HG03108 (cell line): ENCODE results near the gene PCTP.

Experiments used
- ATAC-seq: cut with Tn5 transposase; IDR thresholded peaks from one replicate; pipeline ENCODE4 v1.9.1; 2021; ENCODE audit warnings: moderate library complexity; ENCODE audit not compliant: unreplicated experiment

The PCTP gene

DNA sequence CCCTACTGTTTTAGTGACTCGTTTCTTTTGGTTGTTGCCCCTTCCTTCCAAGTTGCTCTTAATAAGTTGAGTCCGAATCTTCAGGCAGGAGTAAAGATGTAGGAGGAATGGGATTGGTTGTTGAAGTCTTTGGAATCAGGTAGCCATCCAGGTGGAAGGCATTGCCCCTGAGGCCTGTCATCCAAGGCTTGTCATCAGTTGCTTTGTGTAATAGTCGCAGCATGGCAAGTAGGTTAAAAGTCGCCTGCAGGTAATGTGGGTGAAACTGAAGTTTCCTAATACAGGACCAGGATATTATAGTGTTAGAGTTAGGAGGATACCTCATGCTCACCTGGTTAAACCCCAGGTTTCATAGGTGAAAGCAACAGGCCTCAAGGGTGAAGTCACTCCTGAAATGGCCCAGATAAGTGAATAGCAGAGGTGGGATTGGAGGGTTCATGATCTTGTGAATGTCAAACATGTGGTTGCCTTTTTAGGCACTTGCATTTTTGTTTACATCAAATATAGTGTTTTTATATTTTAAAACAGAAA is 934 bp downstream of the PCTP start:
- ATAC-seq = no peak

DNA sequence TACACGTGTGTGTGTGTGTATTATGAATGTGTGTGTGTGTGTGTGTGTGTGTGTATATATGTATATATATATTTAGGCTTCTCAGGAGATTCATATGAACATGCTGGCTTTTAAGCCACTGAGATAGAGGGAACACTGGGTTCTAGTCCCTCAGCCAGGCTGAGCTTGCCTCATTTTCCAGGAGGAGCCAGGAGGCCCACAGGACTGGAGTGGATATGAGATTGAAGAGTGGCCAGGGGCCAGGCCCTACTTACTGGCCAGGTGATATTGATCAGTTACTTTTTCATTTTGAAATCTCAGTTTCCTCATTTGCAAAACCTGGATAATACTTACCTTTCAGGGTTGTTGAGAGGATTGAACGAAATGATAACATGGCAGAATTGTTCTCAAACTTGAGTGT is 5.8 kb downstream of the PCTP start:
- ATAC-seq = no peak

DNA sequence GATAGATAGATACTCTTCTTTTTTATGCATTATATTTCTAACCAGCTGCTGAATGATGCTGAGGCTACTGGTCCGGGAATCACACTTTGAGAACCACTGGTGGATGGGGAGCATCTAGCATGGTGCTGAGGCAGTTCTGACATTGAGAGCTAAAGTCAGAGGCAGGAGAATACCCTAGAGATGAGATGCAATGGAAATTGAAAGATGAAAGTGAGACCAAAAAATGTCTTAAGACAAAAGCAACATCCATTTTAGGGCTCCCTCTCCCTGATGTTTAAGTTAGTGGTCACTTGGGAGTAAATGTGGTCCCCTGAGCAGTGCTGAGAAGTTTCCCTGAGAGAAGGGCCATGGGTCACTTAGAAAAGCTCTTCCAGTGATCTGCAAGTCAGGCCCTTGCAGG is 6.8 kb downstream of the PCTP start:
- ATAC-seq = no peak

DNA sequence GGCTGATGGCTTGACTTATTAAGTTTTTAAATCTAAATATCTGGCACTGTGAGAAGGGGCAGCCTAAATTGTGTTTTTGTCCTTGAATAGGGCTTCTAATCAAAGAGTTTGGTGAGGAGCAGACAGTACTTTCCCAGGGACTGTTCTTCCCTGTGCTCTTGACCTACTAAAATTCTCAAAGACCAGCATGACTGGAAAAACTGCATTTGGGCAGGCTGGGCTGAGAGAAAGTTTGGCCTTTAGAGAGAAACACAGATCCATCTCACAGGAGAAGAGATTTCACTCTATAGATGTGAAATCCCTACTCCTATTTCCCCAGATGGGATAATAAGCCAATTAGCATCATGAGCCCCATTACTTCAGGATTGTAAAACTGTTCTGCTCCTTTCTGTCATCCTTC is 7.3 kb downstream of the PCTP start:
- no peak for ATAC-seq

GRCh38 chr17:55760643-55761355 is 9.9 kb downstream of the PCTP start:
- ATAC-seq = no peak

GRCh38 chr17:55762086-55762858 is 11.4 kb downstream of the PCTP start:
- no peak for ATAC-seq

- no peak for ATAC-seq
Observed at GRCh38 chr17:55763856-55764255, 13.0 kb downstream of the PCTP start.

- no peak for ATAC-seq
Observed at GRCh38 chr17:55764610-55765009, 13.8 kb downstream of the PCTP start.

DNA sequence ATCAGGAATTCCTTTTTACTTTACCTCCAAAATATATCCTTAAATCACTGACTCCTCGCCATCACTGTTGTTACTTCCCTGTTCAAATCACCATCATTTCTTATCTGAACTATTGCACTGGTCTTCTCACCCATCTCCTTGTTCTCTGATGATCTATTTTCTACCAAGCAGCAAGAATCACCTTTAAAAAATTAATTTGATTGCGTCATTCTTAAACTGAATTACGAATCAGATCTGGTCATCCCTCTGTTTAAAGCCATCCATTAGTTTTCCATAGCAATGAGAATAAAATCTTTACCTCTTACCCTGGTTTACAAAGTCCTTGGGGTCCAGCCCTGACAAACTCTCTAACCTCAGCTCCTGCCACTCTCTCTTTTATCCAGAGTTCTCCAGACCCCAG is 14.6 kb downstream of the PCTP start:
- no peak for ATAC-seq

DNA sequence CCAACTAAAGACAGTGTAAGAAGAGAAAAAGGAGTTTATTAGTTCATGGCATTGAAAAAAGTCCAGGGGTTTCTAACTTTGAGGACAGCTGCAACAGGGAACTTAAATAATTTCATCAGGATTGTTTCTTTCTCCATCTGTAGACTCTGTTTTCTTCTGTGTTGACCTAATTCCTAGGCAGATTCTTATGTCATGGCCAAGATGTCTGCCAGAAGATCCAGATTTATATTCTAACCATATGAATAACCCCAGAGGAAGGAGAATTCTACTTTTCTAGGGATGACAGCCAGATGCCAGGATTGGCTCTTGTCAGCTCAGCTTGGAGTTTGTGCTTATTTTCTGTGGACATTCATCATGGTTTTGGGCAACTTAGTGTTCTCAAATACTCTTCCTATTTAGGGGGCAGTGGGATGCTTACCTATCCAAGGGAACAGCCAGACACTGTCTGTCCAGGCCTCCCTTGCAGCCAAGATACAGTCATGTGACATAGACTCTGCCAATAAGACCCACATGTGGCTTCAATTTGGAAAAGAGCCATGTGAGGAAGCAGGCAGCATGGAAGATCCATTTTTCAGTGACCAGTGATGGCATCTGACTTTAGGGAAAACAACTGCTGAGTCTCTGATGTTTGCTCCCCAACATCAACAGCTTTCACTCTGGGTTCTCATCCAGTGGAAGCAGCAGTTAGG is 18.2 kb downstream of the PCTP start:
- ATAC-seq = no peak

DNA sequence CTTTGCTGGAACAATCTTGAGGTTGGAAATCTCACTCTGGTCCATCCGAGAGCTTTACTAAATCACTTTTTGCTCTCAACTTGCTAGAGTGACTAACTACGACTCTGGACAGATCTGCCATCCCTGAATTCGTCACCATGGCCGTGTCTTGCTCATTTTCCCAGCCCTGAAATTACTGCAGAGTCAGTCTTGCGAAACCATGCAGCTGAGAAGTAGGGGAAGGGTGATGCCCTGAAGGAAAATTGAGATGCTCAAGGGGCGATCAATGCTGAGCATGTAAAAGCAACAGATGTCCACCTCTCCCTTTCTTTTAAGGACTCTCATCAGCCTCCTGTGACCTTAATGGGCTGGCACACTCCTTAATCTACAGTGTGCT is 18.8 kb downstream of the PCTP start:
- ATAC-seq = no peak

DNA sequence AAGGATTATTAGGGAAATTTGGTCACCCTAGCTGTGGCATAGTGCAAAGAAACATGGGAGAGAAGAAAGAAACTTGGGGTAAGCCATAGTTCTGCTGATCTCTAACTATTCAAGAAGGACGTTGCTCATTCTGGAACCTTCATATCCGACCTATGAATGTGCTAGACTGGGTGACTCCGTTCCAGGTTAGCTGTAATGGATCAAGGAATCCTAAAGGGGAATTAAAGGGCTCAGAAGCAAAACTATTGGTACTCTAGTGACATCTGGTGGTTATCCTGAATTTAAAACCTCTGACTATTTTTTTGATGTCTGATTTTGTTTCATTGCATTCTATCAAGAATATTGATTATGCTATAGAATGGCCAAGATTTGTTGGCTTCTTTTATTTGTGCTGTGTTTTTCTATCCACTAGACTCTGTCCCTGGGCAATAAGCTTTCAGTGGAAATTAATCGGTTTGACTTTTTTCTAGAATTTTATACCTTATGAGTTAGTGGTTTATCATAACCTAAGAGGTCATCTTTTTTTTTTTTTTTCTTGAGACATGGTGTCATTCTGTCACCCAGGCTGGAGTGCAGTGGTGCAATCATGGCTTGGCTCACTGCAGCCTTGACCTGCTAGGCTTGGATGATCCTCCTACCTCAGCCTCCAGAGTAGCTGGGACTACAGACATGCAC is 19.5 kb downstream of the PCTP start:
- no peak for ATAC-seq

DNA sequence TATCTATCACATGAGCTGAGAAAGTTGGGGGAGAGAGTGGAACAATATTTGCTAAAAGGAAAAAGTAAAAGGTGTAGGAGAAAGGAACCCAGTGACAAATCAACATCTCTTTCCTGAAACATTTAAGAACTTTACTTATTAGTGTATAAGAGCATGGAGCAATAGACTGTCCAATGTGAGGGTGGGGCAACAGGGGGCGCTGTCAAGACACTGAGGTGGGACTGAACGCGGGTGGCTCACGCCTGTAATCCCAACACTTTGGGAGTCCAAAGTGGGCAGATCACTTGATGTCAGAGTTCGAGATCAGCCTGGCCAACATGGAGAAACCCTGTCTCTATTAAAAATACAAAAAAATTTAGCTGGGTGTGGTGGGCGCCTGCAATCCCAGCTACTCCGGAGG is 21.2 kb downstream of the PCTP start:
- ATAC-seq = no peak

- ATAC-seq = no peak
Observed at GRCh38 chr17:55773671-55774070, 22.8 kb downstream of the PCTP start.

- no peak for ATAC-seq
Observed at GRCh38 chr17:55774846-55775271, 24.0 kb downstream of the PCTP start.

GRCh38 chr17:55776271-55776670 is 25.4 kb downstream of the PCTP start:
- ATAC-seq = no peak

DNA sequence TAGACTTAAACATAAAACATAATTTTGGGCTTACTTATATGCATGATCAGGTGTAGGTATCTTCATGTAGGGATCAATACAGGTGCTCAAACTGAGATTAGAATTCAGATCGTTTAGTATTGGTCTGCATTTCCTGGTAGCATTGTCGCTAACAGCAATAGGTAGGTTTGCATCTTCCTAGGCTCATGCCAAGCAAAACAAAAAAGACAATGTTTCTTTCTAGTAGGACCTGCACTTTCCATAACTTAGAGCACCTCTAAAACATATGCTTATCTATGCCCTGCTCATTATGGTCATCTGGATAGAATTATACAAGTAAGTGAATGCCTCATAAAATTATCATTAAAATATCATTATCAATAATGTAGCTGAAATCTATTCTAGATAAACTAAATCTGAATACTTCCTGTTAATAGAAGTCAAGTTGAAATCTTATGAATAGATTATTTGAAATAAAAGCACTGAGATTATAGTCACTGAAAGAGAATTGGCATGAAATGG is 26.7 kb downstream of the PCTP start:
- no peak for ATAC-seq

- no peak for ATAC-seq
Observed at GRCh38 chr17:55778389-55779118, 27.7 kb downstream of the PCTP start.

GRCh38 chr17:55783684-55784245 is 32.9 kb downstream of the PCTP start:
- ATAC-seq = no peak

GRCh38 chr17:55784666-55785065 is 33.8 kb downstream of the PCTP start:
- no peak for ATAC-seq
